Activated naive CD4-positive, alpha-beta T cell treated with anti-CD3 and anti-CD28 coated beads, Interleukin-2, amount 10 ng/mL, durations not matched to agents 7 days and 5 days (primary cell): ENCODE data around the gene FGFRL1.
"Not testable (repeated sequence)": the region's sequence is repeated elsewhere in the genome, so short reads cannot be mapped to it uniquely, and the experiment has no call there.

Experiments used
- CTCF ChIA-PET: fragments of 350-600 bp; sonication (Branson Sonifier 250); formaldehyde crosslinking; loops from one replicate; lab custom pipeline; 2021; ENCODE audit warnings: antibody characterized with exemption; lab: Charles Lee
- DNase-seq: peaks from one replicate; pipeline ENCODE4 v3.0.0-alpha.2; 2020
- H3K27ac Mint-ChIP-seq: one replicate; pipeline ENCODE4 v1.8.0; 2021; ENCODE audit warnings: mild to moderate bottlenecking, moderate library complexity, mixed read lengths
- H3K27me3 Mint-ChIP-seq: one replicate; pipeline ENCODE4 v1.8.0; 2021; ENCODE audit warnings: mild to moderate bottlenecking, mixed read lengths
- H3K36me3 Mint-ChIP-seq: one replicate; pipeline ENCODE4 v1.8.0; 2021; ENCODE audit warnings: mixed read lengths
- H3K4me1 Mint-ChIP-seq: one replicate; pipeline ENCODE4 v1.8.0; 2021; ENCODE audit warnings: mixed read lengths
- H3K4me3 Mint-ChIP-seq: one replicate; pipeline ENCODE4 v1.8.0; 2021; ENCODE audit warnings: mild to moderate bottlenecking, moderate library complexity, mixed read lengths
- H3K9me3 Mint-ChIP-seq: one replicate; pipeline ENCODE4 v1.8.0; 2021; ENCODE audit warnings: mixed read lengths

The FGFRL1 gene

GRCh38 chr4:1038948-1039492, 27.6 kb downstream of the FGFRL1 start:
- Mint-ChIP-seq H3K9me3 (peaks cover 3% of the 10 kb centered on the region), H3K36me3 (no peaks in the 10 kb centered on the region), H3K27me3 (peaks cover 7% of the 10 kb centered on the region), H3K4me1 (no peaks in the 10 kb centered on the region), H3K27ac (no peak overlapping the region), H3K4me3 (no peak overlapping the region)
- CTCF ChIA-PET, result no interaction called here
- DNase-seq, result no peak

- CTCF ChIA-PET, result no interaction called here
Observed at GRCh38 chr4:1039493-1040343, 28.3 kb downstream of the FGFRL1 start.

GRCh38 chr4:1040344-1041146, 29.1 kb downstream of the FGFRL1 start:
- Mint-ChIP-seq H3K27ac (no peak overlapping the region), H3K9me3 (peaks cover 3% of the 10 kb centered on the region), H3K27me3 (peaks cover 22% of the 10 kb centered on the region), H3K4me1 (no peaks in the 10 kb centered on the region), H3K4me3 (no peak overlapping the region), H3K36me3 (no peaks in the 10 kb centered on the region)
- no peak for DNase-seq
- CTCF ChIA-PET, result no interaction called here

More at GRCh38 chr4:1039493-1040343, 28.3 kb downstream of the FGFRL1 start:
- H3K27me3 Mint-ChIP-seq, result peaks cover 14% of the 10 kb centered on the region
- no peak for DNase-seq
- H3K4me3 Mint-ChIP-seq, result no peak overlapping the region
- H3K27ac Mint-ChIP-seq, result no peak overlapping the region
- H3K9me3 Mint-ChIP-seq, result peaks cover 3% of the 10 kb centered on the region
- no peaks in the 10 kb centered on the region for H3K36me3 Mint-ChIP-seq
- no peaks in the 10 kb centered on the region for H3K4me1 Mint-ChIP-seq

GRCh38 chr4:1041147-1041935, 29.9 kb downstream of the FGFRL1 start:
- CTCF ChIA-PET, result no interaction called here
- Mint-ChIP-seq H3K4me1 (no peaks in the 10 kb centered on the region), H3K27me3 (peaks cover 24% of the 10 kb centered on the region), H3K9me3 (peaks cover 3% of the 10 kb centered on the region), H3K27ac (no peak overlapping the region), H3K36me3 (no peaks in the 10 kb centered on the region), H3K4me3 (no peak overlapping the region)
- DNase-seq, result no peak

- Mint-ChIP-seq H3K4me3 (no peak overlapping the region), H3K36me3 (no peaks in the 10 kb centered on the region), H3K4me1 (no peaks in the 10 kb centered on the region), H3K27ac (no peak overlapping the region), H3K9me3 (peaks cover 3% of the 10 kb centered on the region), H3K27me3 (peaks cover 28% of the 10 kb centered on the region)
- CTCF ChIA-PET, result no interaction called here
- no peak for DNase-seq
Observed at GRCh38 chr4:1041936-1042330, 30.5 kb downstream of the FGFRL1 start.

GRCh38 chr4:1042352-1043055, 31.1 kb downstream of the FGFRL1 start:
- CTCF ChIA-PET, result no interaction called here
- Mint-ChIP-seq H3K27ac (no peak overlapping the region), H3K27me3 (peaks cover 34% of the 10 kb centered on the region), H3K36me3 (no peaks in the 10 kb centered on the region), H3K4me3 (no peak overlapping the region), H3K9me3 (peaks cover 3% of the 10 kb centered on the region), H3K4me1 (no peaks in the 10 kb centered on the region)
- no peak for DNase-seq

- peaks cover 41% of the 10 kb centered on the region for H3K27me3 Mint-ChIP-seq
- DNase-seq, result no peak
- no peaks in the 10 kb centered on the region for H3K4me1 Mint-ChIP-seq
- peaks cover 3% of the 10 kb centered on the region for H3K9me3 Mint-ChIP-seq
- no peak overlapping the region for H3K27ac Mint-ChIP-seq
- H3K36me3 Mint-ChIP-seq, result no peaks in the 10 kb centered on the region
- CTCF ChIA-PET, result no interaction called here
- no peak overlapping the region for H3K4me3 Mint-ChIP-seq
Observed at GRCh38 chr4:1043162-1043561, 31.7 kb downstream of the FGFRL1 start.

- Mint-ChIP-seq H3K4me1 (no peaks in the 10 kb centered on the region), H3K27ac (no peak overlapping the region), H3K27me3 (peaks cover 45% of the 10 kb centered on the region), H3K9me3 (peaks cover 3% of the 10 kb centered on the region), H3K4me3 (no peak overlapping the region), H3K36me3 (no peaks in the 10 kb centered on the region)
- CTCF ChIA-PET, result no interaction called here
- DNase-seq, result no peak
Observed at GRCh38 chr4:1043651-1044468, 32.4 kb downstream of the FGFRL1 start.

GRCh38 chr4:1044469-1045192, 33.2 kb downstream of the FGFRL1 start:
- Mint-ChIP-seq H3K27ac (no peak overlapping the region), H3K4me3 (no peak overlapping the region), H3K4me1 (no peaks in the 10 kb centered on the region), H3K27me3 (peaks cover 52% of the 10 kb centered on the region), H3K36me3 (no peaks in the 10 kb centered on the region), H3K9me3 (peaks cover 3% of the 10 kb centered on the region)
- DNase-seq, result no peak
- CTCF ChIA-PET, result no interaction called here

- peaks cover 3% of the 10 kb centered on the region for H3K9me3 Mint-ChIP-seq
- H3K27ac Mint-ChIP-seq, result no peak overlapping the region
- H3K4me3 Mint-ChIP-seq, result no peak overlapping the region
- no peaks in the 10 kb centered on the region for H3K36me3 Mint-ChIP-seq
- CTCF ChIA-PET, result no interaction called here
- H3K27me3 Mint-ChIP-seq, result peaks cover 56% of the 10 kb centered on the region
- H3K4me1 Mint-ChIP-seq, result no peaks in the 10 kb centered on the region
- no peak for DNase-seq
Observed at GRCh38 chr4:1045193-1045594, 33.8 kb downstream of the FGFRL1 start.

GRCh38 chr4:1045595-1046201, 34.3 kb downstream of the FGFRL1 start:
- Mint-ChIP-seq H3K4me1 (no peaks in the 10 kb centered on the region), H3K9me3 (peaks cover 3% of the 10 kb centered on the region), H3K27ac (no peak overlapping the region), H3K36me3 (no peaks in the 10 kb centered on the region), H3K27me3 (peaks cover 60% of the 10 kb centered on the region), H3K4me3 (no peak overlapping the region)
- no peak for DNase-seq
- CTCF ChIA-PET, result no interaction called here

- CTCF ChIA-PET, H3K9me3 Mint-ChIP-seq, H3K36me3 Mint-ChIP-seq, H3K4me1 Mint-ChIP-seq, DNase-seq, H3K4me3 Mint-ChIP-seq: not testable (repeated sequence)
- peaks cover 62% of the 10 kb centered on the region for H3K27me3 Mint-ChIP-seq
- H3K27ac Mint-ChIP-seq, result peak overlapping the region; percentile 76
Observed at GRCh38 chr4:1046581-1047011, 35.2 kb downstream of the FGFRL1 start.
